Mesothelial cell of epicardium (in vitro differentiated cells): ENCODE data around the gene CLN3. TPM values are rescaled to one million over a fixed set of nuclear protein-coding genes. Genes with fewer than 3 reads are reported as not detected.

Experiments
- DNase-seq, 2 experiments: peaks; one replicate each; pipeline ENCODE4 v3.0.0; 2021; ENCODE audit warnings: low spot score in 2 of 2; ENCODE audit not compliant: unreplicated experiment in 2 of 2
- H3K27ac Mint-ChIP-seq: 2 replicates; pipeline ENCODE4 v1.8.0; 2021; ENCODE audit warnings: mixed read lengths
- H3K27me3 Mint-ChIP-seq: 2 replicates; pipeline ENCODE4 v1.8.0; 2021; ENCODE audit warnings: low read depth, mixed read lengths
- H3K36me3 Mint-ChIP-seq: 2 replicates; pipeline ENCODE4 v1.8.0; 2021; ENCODE audit warnings: mixed read lengths
- H3K4me1 Mint-ChIP-seq: 2 replicates; pipeline ENCODE4 v1.8.0; 2021; ENCODE audit warnings: mixed read lengths
- H3K4me3 Mint-ChIP-seq: 2 replicates; pipeline ENCODE4 v1.8.0; 2021; ENCODE audit warnings: mild to moderate bottlenecking, moderate library complexity, mixed read lengths
- H3K9me3 Mint-ChIP-seq: 2 replicates; pipeline ENCODE4 v1.8.0; 2021; ENCODE audit warnings: mixed read lengths
- total RNA-seq: library from RNA; stranded (reverse); gene quantifications from 3 replicates; pipeline ENCODE4 v1.2.1, GENCODE V29; 2021
- TF ChIP-seq, protein P1 (sequence below): fragments of 200-600 bp; sonication (generic); IDR thresholded peaks from one replicate; pipeline ENCODE4 v1.5.0; 2021; ENCODE audit warnings: antibody characterized with exemption; ENCODE audit not compliant: unreplicated experiment

Gene CLN3
- total RNA-seq, 1 donor from 2014 or later = 30.9 TPM

DNA sequence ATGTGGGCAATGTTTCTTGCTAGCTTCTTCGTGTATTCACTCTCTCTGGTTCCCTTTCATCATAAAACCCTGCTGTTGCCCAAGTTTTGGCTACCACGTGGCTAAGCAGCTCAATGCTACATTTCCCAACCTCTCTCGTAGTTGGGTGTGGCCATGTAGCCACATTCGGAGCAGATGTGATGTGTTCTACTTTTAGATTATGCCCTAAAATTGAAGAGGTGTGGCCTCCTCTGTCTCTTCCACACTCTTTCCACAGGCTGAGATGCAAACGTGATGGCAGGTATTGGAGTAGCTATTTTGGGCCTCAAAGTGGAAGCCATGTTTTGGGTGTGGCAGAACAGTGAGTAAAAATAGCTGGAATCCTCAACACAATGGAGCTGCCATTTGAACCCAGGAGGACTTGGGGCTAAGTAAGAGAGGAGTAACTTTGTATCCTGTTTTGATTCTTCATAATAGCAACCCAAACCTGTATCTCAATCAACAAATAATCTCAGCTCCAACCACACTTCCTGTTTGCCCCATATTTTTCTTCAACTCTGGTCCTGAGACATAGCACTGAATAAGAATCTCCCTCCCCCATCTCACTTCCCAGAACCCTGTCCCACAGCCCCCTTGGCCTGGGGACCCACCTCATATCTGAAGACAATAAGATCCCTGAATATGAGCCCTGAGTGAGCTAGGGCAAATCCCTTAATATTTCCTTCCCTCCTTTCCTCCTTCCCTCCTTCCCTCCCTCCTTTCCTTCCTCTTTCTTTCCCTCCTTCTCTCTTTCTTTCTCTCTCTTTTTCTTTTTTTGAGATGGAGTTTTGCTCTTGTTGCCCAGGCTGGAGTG lies 42.9 kb upstream of the CLN3 start:
- Mint-ChIP-seq H3K27ac (no peak overlapping the region), H3K27me3 (no peaks in the 10 kb centered on the region), H3K4me3 (no peak overlapping the region), H3K4me1 (peaks cover 16% of the 10 kb centered on the region), H3K36me3 (no peaks in the 10 kb centered on the region), H3K9me3 (no peaks in the 10 kb centered on the region)
- TF ChIP-seq, protein P1, sequence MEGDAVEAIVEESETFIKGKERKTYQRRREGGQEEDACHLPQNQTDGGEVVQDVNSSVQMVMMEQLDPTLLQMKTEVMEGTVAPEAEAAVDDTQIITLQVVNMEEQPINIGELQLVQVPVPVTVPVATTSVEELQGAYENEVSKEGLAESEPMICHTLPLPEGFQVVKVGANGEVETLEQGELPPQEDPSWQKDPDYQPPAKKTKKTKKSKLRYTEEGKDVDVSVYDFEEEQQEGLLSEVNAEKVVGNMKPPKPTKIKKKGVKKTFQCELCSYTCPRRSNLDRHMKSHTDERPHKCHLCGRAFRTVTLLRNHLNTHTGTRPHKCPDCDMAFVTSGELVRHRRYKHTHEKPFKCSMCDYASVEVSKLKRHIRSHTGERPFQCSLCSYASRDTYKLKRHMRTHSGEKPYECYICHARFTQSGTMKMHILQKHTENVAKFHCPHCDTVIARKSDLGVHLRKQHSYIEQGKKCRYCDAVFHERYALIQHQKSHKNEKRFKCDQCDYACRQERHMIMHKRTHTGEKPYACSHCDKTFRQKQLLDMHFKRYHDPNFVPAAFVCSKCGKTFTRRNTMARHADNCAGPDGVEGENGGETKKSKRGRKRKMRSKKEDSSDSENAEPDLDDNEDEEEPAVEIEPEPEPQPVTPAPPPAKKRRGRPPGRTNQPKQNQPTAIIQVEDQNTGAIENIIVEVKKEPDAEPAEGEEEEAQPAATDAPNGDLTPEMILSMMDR = no peak
- DNase-seq = no peak

DNA sequence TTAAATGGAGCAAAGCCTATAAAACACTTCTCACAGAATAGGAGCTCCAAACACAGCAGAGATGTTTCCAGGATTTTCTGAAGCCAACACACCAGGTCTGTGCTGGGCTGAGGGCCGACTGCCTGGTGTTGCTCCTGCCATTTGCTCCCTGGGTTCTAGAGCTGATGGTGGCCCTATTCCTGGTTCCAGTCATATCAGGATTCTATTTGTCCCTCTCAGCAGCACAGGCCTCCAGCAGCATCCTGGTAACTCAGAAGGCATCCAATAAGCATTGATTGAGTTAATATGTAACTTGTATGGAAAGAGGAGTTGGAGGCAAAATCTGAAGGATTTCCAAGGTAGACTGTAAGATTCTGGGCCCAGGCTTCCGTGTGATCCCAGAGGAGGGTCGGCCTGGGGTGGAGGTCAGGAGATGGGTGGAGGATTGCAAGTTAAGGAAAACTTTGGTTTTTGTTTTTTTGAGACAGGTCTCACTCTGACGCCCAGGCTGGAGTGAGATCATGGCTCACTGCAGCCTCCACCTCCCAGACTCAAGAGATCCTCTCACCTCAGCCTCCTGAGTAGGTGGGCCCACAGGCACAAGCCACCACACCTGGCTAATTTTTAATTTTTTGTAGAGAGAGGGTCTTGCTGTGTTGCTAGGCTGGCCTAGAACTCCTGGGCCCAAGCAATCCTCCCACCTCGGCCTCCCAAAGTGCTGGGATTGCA lies 41.2 kb upstream of the CLN3 start:
- DNase-seq = no peak
- H3K36me3 Mint-ChIP-seq = no peaks in the 10 kb centered on the region

DNA sequence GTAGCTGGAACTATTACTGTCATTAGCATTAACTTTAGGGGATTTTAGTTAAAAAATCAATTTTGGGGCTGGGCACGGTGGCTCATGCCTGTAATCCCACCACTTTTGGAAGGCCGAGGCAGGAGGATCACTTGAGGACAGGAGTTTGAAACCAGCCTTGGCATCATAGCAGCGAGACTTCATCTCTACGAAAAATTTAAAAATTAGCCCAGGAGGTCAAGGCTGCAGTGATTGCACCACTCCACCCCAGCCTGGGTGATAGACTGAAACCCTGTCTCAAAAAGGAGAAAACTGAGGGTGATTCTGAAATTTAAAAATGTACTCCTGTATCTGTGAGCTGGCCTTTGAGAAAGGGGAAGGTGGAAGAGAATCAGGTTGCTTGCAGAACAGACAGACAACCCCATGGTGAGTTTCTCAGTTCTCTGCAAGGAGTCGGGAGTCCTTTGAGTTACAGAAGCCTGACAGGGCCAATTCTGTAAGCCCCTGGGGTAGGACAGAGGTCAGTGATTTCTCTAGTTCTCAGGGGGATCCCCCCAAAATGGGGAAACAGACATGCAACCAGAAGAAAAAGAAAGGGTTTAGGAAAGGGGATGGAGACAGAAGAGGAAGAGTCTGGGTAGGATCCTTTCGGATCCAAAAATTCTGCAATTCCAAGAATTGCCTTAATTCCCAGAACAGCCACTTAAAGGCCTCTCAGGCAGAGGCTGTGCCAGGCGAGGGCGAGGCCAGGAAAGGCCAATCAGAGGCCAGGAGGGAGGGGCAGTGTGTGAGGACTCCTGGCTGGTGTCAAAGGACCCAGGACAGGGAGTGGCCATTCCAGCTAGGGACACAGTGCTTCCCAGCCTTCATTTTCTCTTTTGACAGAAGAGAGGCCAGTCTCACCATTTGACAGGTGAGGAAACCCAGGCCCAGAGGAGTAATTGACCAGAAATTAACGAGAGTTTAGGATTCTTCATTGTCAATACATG lies 40.2 kb upstream of the CLN3 start:
- TF ChIP-seq, protein P1 = no peak
- Mint-ChIP-seq H3K9me3 (no peaks in the 10 kb centered on the region), H3K27me3 (no peaks in the 10 kb centered on the region), H3K4me3 (no peak overlapping the region), H3K36me3 (no peaks in the 10 kb centered on the region), H3K27ac (no peak overlapping the region), H3K4me1 (peaks cover 2% of the 10 kb centered on the region)
- DNase-seq = no peak

More for the DNA sequence above, 41.2 kb upstream of the CLN3 start:
- TF ChIP-seq, protein P1 = no peak
- H3K4me3 Mint-ChIP-seq = no peak overlapping the region
- H3K9me3 Mint-ChIP-seq = no peaks in the 10 kb centered on the region
- H3K4me1 Mint-ChIP-seq = peaks cover 8% of the 10 kb centered on the region
- no peaks in the 10 kb centered on the region for H3K27me3 Mint-ChIP-seq
- no peak overlapping the region for H3K27ac Mint-ChIP-seq

GRCh38 chr16:28529124-28529523 lies 37.2 kb upstream of the CLN3 start:
- no peaks in the 10 kb centered on the region for H3K9me3 Mint-ChIP-seq
- DNase-seq = no peak
- no peaks in the 10 kb centered on the region for H3K4me1 Mint-ChIP-seq
- H3K27ac Mint-ChIP-seq = no peak overlapping the region
- no peaks in the 10 kb centered on the region for H3K36me3 Mint-ChIP-seq
- H3K4me3 Mint-ChIP-seq = no peak overlapping the region
- H3K27me3 Mint-ChIP-seq = no peaks in the 10 kb centered on the region
- TF ChIP-seq, protein P1 = no peak

- no peaks in the 10 kb centered on the region for H3K27me3 Mint-ChIP-seq
- H3K9me3 Mint-ChIP-seq = no peaks in the 10 kb centered on the region
- H3K4me3 Mint-ChIP-seq = no peak overlapping the region
- no peak overlapping the region for H3K27ac Mint-ChIP-seq
- TF ChIP-seq, protein P1 = no peak
- no peaks in the 10 kb centered on the region for H3K36me3 Mint-ChIP-seq
- DNase-seq = no peak
- H3K4me1 Mint-ChIP-seq = no peaks in the 10 kb centered on the region
These were observed 36.6 kb upstream of the CLN3 start for GRCh38 chr16:28528463-28528867.
